HG02763 (cell line): ENCODE results near the gene LOXL4.

Source experiments
- ATAC-seq: cut with Tn5 transposase; IDR thresholded peaks from one replicate; pipeline ENCODE4 v1.9.1; 2021; ENCODE audit warnings: mild to moderate bottlenecking, moderate library complexity; ENCODE audit not compliant: unreplicated experiment

LOXL4 gene

DNA sequence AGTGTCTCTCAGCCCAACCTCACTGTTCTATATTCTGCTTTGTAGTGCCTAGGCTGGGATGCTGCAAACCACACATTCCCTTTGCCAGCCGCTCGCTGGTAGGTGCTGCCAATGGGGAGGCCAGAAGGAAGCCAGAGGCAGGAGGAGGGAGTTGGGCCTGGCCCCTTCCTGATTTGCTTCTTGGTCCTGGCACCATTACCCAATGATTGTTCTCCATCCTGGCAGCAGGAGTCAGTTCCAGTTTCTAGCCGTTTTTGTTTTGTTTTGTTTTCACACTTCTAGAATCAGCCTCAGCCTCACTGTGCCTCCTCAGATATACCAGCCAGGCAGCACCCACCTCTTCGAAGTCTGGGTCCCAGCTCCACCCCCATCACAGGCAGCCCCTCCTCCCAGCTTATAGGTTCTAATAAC, 27.4 kb upstream of the LOXL4 start:
- ATAC-seq, result no peak

DNA sequence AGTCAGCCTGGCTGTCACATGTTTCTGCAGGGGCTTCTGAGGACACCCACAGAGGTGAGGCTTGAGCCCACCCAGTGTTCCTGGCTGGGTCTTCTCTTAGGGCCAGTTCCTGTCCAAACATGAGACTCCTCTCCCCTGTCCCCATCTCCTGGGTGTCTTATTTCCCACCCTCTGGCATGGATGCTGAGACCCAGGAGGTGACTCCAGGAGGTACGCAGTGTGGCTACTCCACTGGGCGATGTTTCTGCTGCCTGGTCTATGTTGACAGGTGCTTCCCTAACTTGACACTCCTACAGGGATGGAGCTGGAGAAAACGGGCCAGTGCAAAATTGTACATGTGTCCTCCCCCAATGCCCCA, 26.3 kb upstream of the LOXL4 start:
- no peak for ATAC-seq

DNA sequence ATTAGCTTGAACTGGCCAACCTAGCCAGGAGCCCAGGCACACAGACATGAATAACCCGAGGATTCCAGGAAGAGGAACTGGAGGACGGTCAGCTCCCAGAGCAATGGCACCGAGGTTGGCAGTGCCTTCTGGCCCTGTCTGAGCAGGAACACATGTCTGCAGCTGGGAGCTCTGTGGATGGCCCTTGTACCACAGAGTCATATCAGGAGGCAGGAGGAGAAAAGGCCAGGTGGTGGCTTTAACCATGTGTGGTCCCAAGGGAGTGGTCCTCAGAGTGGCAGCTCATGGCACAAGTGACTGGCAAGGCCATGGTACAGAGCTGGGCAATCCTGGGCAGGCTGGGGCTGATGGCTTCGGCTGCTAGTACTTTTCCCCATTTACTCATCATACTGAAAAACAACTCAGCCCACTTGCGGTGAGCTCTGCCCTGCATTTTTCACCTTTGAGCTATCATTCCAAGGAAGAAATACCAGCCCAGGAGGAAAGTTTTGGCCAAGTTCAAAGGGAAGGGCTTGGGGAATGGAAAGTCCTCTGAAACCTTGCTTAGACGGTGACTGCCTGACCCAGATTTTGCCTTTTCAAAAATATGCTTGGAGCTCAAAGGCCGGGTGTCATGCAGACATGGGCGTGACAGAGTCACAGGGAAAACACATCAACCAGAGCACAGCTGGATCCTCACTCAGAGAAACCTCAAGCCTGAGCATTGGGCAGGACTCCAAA, 25.7 kb upstream of the LOXL4 start:
- no peak for ATAC-seq

DNA sequence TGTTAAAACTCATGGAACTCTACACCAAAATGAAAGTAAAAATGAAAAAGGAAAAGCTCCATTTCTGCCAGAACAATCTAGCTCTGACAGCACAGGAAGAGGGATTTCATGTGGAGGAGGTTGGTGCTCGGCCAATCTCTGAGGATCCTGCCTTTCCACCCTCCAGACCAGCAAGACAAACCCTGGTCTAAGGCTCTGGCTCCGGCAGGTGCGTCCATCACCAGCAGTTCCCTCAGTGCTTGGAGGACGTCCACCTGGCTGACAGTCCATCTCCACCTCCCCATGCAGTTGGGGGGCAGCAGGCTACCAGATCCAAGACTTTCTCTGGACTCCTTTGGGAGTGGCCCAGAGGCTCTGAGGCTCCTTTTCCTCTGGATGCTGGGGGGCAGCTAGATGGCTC, 25.0 kb upstream of the LOXL4 start:
- ATAC-seq, result no peak

DNA sequence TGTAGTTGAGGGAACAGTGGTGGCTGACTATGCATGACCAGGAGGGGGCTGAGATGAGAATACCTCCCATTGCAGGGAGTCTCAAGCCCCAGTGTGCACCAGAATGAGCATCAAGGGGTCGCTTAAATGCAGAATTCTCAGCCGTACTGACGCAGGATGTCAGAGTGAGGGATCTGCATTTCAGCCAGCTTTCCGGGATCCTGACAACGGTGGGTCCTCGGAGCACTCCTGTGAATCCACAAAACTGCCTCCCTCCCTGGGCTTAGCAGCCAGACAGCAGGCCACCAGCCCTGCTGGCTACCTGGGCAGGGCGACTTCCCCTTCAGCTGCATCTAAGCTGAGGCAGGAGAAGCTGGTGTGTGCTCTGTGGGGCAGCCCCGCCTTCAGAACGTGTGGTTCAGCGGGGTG, 21.8 kb upstream of the LOXL4 start:
- ATAC-seq, result no peak

DNA sequence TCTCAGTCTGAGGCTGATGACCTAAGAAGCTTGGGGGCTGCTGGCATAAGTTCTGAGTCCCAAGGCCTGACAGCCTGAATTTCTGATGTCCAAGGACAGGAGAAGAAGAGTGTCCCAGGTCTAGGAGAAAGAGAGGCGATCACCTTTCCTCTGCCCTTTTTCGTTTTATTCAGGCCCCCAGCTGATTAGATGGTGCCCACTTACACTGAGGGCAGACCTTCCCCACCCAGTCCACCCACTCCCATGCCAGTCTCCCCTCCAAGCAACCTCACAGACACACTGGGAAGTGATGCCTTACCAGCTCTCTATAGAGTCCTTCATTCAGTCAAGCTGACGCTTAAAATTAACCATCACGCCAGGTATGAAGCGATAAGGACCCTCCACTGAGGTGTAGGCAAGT, 19.3 kb upstream of the LOXL4 start:
- no peak for ATAC-seq

DNA sequence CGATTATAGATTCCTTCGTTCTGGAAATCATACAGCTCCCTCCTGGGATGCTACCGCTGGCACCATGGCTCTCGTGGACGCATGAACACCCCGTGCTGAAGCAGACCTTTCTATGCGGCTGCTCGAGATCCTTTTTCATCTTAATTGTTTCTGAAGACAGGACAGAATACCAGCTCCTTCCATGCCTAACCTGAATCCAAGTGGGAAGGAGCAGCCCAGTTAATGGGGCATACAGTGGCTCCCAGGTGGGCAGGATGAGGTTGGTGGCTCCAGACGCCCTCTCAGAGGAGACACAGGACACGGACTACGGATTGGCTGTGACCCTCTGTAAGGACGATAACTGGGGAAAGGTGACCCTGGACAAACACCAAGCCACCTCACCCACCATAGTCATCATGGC, 18.4 kb upstream of the LOXL4 start:
- no peak for ATAC-seq

DNA sequence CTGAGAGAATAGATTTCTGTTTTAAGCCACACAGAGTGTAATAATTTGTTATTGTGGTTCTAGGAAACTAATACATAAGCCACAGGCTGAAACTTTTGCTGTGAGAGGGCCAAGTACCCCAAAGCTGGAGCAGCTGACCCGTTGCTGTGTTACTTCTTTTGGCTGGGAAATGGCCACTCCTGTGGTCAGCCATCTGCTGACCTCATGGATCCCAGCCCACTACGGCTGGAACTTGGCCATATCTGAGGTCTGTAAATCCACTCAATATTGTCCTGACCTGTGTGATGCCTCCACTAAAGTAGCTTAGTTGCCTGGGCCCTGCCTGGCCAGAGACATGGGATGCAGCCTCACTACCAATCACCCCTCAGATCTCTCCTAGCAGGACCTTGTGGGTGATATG, 17.4 kb upstream of the LOXL4 start:
- no peak for ATAC-seq

DNA sequence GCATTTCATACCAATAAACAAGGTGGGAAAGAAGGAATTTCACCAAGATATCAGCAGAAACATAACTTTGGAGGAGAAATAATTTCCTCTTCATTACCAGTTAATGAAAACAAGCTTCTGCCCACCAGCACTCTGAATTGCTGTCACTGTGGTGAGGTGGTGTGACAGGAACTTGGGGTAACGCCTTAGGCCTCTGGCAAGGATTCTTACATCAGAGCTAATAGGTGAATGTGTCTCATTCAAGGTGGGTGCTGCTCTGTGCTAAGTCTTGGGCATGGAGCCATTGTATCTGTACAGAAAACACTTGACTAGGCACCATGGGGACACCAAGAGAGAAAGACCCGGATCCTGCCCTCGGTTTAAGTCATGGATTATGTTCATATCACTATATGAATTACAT, 8.3 kb upstream of the LOXL4 start:
- ATAC-seq, result no peak

DNA sequence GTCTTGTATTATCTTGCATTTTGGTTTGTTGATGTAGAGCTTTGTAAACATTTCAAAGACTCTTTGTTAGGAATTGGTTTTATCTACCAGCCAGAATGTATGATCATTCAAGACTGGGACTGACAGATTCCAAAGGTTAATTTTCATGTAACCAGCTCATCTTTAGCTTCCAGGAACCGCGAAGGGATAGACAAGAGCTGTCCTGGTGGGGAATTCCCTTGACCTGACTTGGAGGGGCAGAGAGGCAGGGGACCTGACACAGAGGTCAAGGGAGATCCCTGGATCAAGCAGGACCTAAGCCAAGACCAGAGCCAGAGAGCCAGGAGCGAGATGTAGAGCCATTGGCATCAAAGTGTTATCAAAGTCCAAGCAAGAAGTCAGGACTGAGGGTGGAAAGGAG, 6.6 kb upstream of the LOXL4 start:
- ATAC-seq, result no peak

DNA sequence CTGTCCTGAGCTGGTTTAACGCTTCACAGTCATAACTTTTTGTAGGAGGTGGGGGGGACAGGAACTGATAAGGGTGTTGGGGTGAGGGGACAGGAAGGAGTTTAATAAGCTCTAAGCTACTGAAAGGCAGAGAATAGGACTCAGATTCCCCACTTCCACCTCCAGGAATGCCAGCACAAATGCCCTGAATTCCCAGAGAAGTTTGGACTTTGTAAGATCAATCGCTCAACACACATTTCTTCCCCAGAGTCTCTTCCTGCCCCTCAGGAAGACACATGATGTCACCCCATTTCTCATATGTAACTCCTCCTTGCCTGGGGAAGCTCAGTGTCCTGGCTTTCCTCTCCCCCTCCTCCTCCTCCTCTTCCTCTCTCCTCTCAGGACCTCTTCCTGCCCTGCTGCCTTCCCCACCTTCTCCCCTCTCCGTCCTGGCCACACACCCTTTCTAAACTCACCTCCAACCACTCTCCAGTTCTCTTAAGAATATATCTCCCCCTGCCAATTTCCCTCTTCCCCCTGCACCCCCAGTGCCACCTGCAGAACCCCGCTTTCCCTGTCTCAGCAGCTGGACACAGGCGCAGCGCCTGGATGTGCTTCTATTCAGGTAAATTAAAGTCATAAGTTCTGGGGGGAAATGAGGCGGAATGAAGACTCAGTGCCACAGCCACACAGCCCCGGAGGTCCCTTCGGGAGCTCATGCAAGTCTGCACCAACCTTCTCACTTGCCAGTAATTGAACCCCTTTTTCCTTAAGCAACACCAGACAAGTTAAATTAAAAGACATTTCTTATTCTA, 5.3 kb upstream of the LOXL4 start:
- no peak for ATAC-seq

DNA sequence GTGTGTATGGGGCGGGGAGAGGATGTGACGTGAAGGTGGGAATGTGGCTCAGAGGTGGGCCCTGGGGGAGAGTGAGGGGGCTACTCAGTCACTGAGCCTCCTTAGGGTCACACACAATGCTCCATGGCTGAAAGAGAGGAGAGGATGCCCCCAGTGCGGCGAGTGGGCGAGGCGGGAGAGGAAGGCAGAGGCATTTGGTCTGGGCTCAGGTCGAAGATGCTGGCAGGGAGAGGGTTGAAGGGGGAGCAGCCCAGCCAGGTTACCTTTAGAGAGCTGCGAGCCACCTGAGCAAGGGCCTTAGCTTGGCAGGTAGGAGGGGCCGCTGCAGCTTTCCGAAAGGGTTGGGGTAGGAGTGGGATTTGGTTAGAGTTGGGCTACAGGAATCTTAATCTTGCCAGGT, 4.7 kb upstream of the LOXL4 start:
- ATAC-seq, result no peak

DNA sequence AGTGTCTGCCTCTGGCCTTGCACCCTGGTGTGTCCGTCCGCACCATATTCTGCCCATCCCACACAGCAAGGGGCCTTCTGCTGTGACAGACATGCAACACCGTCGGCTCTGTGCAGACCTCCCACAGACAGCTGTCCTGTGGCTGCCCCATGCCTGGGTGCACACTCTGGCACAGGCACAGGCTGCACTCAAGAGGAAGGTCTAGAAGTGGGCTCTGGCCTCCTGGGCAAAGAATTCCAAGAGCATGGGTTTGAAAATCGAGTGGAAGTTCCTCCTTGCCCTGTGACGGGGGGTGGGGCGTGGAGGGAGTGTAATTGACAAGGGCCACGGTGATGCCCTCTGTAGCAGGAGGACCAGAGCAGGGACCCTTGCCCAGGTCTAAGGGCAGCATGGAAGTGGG, 4.3 kb upstream of the LOXL4 start:
- ATAC-seq, result no peak

DNA sequence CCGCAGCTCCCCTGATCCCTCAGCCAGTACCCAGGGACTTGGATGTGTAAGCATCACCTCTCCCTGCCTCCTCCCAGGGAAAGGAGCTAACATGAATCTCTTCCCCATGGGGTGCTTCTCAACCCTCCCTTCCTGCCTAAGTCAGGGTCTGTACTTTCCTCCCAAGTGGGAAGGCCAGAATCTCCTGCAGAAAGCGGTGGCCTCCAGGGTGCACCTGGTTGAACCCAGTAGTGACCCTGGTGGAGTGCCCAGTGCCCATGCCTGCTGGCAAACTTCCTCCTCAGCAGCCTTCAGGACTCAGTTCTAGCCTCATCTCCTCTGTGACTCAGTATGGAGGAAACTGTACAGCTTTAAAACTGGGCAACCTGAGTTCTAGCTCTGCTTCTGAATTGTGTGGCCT, 2.8 kb upstream of the LOXL4 start:
- no peak for ATAC-seq

DNA sequence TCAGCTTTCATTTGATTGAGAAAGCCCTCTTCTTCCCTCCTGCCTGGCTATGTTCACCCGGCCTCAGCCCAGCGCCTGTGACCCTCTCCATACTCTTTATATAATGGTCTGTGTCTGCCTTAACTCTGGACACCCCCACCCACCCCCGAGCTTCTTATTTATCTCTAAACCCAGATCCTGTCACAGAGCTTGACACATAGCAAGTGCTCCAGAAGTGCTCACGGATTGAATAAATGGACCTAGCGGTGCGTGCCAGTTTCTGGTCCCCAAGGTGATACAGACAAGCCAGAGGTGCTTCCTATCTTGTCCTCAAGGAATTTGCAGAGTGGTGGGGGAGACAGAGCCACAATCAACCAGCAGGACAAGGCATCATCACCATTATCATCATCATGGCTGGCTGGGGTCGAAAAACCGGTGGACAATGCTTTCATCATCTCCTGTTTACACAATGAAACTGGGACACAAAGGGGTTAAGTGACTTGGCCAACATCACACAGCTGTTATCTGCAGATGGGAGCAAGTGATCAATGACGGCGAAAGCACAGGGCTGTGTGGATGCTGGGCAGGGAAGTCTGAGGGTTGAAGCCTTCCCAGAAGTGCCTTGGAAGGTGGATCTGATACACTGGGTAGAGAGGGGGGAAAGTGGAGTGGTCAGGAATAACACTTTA, 2.2 kb upstream of the LOXL4 start:
- ATAC-seq, result no peak

DNA sequence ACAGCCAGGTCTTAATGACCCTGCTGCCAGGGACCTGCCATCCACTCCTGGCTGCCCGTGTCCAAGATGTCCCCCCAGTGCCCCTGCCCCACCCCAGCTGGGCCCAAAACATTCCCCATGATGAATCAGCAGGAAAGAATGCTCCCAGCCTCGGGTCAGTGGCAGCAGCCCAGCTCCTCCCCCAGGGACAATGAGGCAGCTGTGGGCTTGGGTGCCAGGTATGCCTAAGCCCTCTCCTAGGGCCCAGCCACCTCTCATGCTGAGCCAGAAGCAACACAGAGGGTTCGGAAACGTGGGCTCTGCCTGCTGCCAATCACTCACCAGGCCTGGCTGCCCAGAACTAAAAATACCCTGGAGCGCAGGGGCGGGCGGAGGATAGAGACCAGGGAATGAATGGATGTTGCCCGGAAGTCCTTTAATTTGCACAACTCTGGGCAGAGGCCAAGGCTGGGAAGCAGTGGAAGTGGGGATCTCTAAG, 1.5 kb upstream of the LOXL4 start:
- ATAC-seq, result no peak

DNA sequence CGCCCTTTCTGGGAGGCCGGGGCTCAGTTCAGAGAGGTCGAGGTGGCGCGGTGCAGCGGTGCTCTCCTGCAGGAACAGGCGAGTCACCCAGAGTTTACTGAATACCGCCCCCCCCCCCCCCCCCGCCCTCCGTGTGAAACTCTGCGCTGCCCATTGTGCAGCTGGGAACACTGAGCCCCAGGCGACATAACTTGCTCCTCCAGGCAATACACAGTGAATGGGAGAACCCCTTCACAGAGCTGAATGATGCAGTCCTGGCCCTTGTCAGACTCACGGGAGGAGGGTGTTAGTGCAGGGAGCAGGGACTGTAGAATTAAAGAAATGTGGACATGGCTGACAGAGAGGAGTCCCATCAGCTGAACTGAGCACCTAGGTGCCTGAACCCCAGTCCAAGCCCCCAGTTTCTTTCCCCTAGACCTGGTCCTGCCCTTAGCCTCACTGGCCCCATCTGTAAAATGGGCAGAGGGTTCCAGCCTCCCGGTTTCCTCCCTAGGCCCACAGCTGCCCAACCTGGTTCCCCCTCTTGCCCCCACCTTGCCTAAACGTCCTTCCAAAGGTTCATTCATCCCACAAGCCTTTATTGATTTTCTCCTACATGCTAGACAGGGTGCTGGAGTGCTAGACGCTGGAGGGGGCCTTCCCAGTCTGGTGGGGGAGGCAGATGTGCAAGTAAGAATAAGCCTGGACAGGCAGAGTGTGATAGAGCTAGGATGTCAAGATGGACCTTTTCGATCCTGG, 869 bp upstream of the LOXL4 start:
- no peak for ATAC-seq

DNA sequence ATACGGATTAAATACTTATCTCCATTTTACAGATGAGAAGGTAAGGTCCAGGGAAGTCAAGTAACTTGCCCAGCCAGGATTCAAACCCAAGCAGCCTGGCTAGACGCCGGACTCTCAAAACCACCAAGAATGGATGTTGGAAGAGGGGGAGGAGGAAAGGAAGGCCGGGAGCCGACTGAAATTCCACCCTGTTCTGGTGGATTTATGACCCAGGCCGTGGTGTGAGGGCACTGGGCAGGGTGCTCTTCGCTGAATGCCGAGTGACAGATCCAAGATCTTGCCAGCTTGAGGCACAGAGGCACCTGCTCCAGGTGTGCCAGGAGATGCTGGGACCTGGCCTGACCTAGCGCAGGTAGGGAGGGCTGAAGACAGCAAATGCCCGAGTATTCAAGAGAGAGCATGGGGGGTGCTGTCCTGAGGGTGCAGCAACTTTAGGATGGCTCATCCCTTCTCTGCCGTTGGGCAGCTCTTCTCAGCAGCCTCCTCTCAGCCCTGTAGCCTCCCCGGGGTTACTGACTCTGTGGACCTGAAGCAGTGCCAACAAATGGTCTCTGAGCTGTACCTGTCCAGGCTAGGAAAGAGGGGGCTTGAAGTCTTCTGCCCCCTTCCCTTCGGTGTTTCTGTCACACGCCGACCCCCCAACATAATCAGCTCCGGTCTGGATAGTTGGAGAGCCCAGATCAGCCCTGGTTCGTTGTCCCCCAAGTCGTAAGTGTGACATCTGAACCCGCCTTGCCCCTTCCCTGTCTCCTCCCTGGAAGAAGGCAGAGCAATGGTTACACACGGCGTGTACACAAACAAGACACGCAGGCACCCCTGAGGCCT, 713 bp downstream of the LOXL4 start:
- no peak for ATAC-seq

DNA sequence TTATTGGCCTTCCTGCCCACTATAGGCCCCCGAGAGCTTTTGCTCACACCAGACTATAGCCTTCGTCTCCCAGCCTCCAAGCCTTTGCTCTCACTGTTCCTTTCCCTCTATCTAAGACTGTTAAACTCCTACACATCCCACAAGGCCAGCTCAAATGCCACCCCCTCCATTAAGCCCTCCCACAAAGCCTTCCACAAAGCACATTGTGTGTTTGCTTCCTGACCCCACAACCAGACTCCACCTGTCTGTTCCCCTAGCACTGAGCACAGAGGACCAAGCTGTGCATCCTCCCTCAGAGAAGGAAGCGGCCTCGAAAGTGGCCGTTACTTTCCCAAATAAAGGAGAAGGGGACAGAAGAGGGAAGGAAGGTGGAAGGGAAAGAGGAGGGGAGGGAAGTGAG, 1.3 kb downstream of the LOXL4 start:
- no peak for ATAC-seq
